H1 (cell line): ENCODE data around the gene PXN. TPM values are rescaled to one million over a fixed set of nuclear protein-coding genes. Genes with fewer than 3 reads are reported as not detected.

Experiments used
- CTCF ChIA-PET: fragments of 300-600 bp; sonication (Branson Sonifier 250); formaldehyde crosslinking; loops from one replicate; lab custom pipeline; 2021; ENCODE audit not compliant: partially characterized antibody; lab: Charles Lee
- POLR2A ChIA-PET: fragments of 300-600 bp; sonication (Branson Sonifier 250); formaldehyde crosslinking; loops from one replicate; lab custom pipeline; 2021; ENCODE audit warnings: inconsistent platforms; ENCODE audit not compliant: partially characterized antibody; lab: Charles Lee
- DNase-seq, 2 experiments: peaks; one replicate each; pipeline versions ENCODE4 v3.0.0 to v3.0.0-alpha.2; 2010 to 2022; ENCODE audit warnings: low spot score in 2 of 2, low read depth in 1 of 2, mixed read lengths in 1 of 2
- FAIRE-seq: peaks from 2 replicates; lab custom pipeline; 2011; peaks lifted over from hg19 to GRCh38; lab: Jason Lieb, UNC
- H2AFZ ChIP-seq: 2 replicates; pipeline ENCODE4 v1.8.1; 2012; ENCODE audit warnings: low read length, inconsistent platforms
- H2AK5ac ChIP-seq: 2 replicates; pipeline ENCODE4 v1.6.1; 2013; ENCODE audit warnings: low read depth, low read length
- H2BK120ac ChIP-seq: replicated peaks from 2 replicates; pipeline ENCODE3; 2013; ENCODE audit warnings: low read depth, low read length, inconsistent platforms
- H2BK12ac ChIP-seq: 2 replicates; pipeline ENCODE4 v1.6.1; 2013; ENCODE audit warnings: low read depth, low read length
- H2BK15ac ChIP-seq: 2 replicates; pipeline ENCODE4 v1.6.1; 2013; ENCODE audit warnings: low read length
- H2BK20ac ChIP-seq: 2 replicates; pipeline ENCODE4 v1.6.1; 2013; ENCODE audit warnings: low read length
- H2BK5ac ChIP-seq: 2 replicates; pipeline ENCODE4 v1.6.1; 2013; ENCODE audit warnings: low read depth, low read length
- H3K14ac ChIP-seq: 2 replicates; pipeline ENCODE4 v1.6.1; 2013; ENCODE audit warnings: inconsistent platforms; ENCODE audit not compliant: insufficient read length
- H3K18ac ChIP-seq: 2 replicates; pipeline ENCODE4 v1.6.1; 2013; ENCODE audit warnings: low read length; ENCODE audit errors: extremely low read depth
- H3K23ac ChIP-seq: 2 replicates; pipeline ENCODE4 v1.6.1; 2013; ENCODE audit warnings: inconsistent platforms; ENCODE audit not compliant: insufficient read length
- H3K23me2 ChIP-seq: 2 replicates; pipeline ENCODE4 v1.6.1; 2013; ENCODE audit warnings: low read depth, low read length
- H3K27ac ChIP-seq: 2 replicates; pipeline ENCODE4 v1.6.1; 2011; ENCODE audit warnings: low read depth, low read length, inconsistent platforms
- H3K27me3 ChIP-seq, 4 experiments: replicated peaks in 1 of 4; 1 replicate in 1 of 4; 2 replicates in 3 of 4; pipeline versions ENCODE4 v1.6.1 to v1.8.1; 2011 to 2013; ENCODE audit warnings: low read length in 3 of 4, mild to moderate bottlenecking in 3 of 4, inconsistent platforms in 2 of 4, mixed read lengths in 2 of 4, moderate library complexity in 1 of 4; ENCODE audit not compliant: control insufficient read depth in 3 of 4, insufficient read depth in 3 of 4; ENCODE audit errors: extremely low read depth in 1 of 4
- H3K36me3 ChIP-seq, 4 experiments: 2 replicates each; pipeline versions ENCODE4 v1.6.1 to v1.8.1; 2011 to 2013; ENCODE audit warnings: mild to moderate bottlenecking in 4 of 4, low read length in 3 of 4, moderate library complexity in 2 of 4, control low read depth in 1 of 4, inconsistent platforms in 1 of 4; ENCODE audit not compliant: insufficient read depth in 4 of 4, control insufficient read depth in 2 of 4
- H3K4ac ChIP-seq: replicated peaks from 2 replicates; pipeline ENCODE3; 2013; ENCODE audit warnings: low read length, low read depth, mixed read lengths, inconsistent platforms; ENCODE audit not compliant: insufficient read length
- H3K4me1 ChIP-seq, 4 experiments: replicated peaks in 1 of 4; 1 replicate in 1 of 4; 2 replicates in 3 of 4; pipeline versions ENCODE4 v1.6.1 to v1.8.1; 2011 to 2013; ENCODE audit warnings: low read length in 3 of 4, inconsistent platforms in 2 of 4, mixed read lengths in 1 of 4; ENCODE audit not compliant: insufficient read depth in 4 of 4, control insufficient read depth in 3 of 4
- H3K4me2 ChIP-seq, 2 experiments: 2 replicates each; pipeline versions ENCODE4 v1.6.1 to v1.8.1; 2011 to 2013; ENCODE audit warnings: low read depth in 2 of 2, low read length in 2 of 2, control low read depth in 1 of 2, inconsistent platforms in 1 of 2, mild to moderate bottlenecking in 1 of 2; ENCODE audit not compliant: insufficient read depth in 1 of 2
- H3K4me3 ChIP-seq, 4 experiments: fragments of 200-600, 300-600 bp in 1 of 4; sonication (generic), shearing (Covaris generic), sonication (Bioruptor Twin) in 1 of 4; 2 replicates each; pipeline versions ENCODE4 v1.5.1 to v1.8.1; 2011 to 2016; ENCODE audit warnings: low read length in 4 of 4, low read depth in 3 of 4, control low read depth in 2 of 4, inconsistent platforms in 2 of 4, mild to moderate bottlenecking in 2 of 4, mixed read lengths in 1 of 4, moderate library complexity in 1 of 4; ENCODE audit not compliant: insufficient read depth in 2 of 4; ENCODE audit errors: extremely low read depth in 1 of 4
- H3K56ac ChIP-seq: replicated peaks from 2 replicates; pipeline ENCODE3; 2013; ENCODE audit warnings: low read depth, mild to moderate bottlenecking, mixed read lengths, low read length, inconsistent platforms; ENCODE audit not compliant: insufficient read length
- H3K79me1 ChIP-seq: 2 replicates; pipeline ENCODE4 v1.6.1; 2013; ENCODE audit warnings: low read depth, low read length, control low read depth
- H3K79me2 ChIP-seq, 2 experiments: 2 replicates each; pipeline versions ENCODE4 v1.6.1 to v1.8.1; 2012 to 2013; ENCODE audit warnings: low read length in 2 of 2, mild to moderate bottlenecking in 2 of 2, inconsistent platforms in 1 of 2; ENCODE audit not compliant: insufficient read depth in 2 of 2, control insufficient read depth in 1 of 2
- H3K9ac ChIP-seq, 4 experiments: replicated peaks in 1 of 4; 1 replicate in 1 of 4; 2 replicates in 3 of 4; pipeline versions ENCODE4 v1.6.1 to v1.8.1; 2011 to 2013; ENCODE audit warnings: low read depth in 3 of 4, low read length in 3 of 4, control low read depth in 2 of 4, mild to moderate bottlenecking in 2 of 4, moderate library complexity in 2 of 4, inconsistent platforms in 1 of 4; ENCODE audit errors: extremely low read depth in 1 of 4
- H3K9me3 ChIP-seq, 2 experiments: 2 replicates each; pipeline versions ENCODE4 v1.6.1 to v1.8.1; 2012 to 2013; ENCODE audit warnings: mild to moderate bottlenecking in 2 of 2, moderate library complexity in 2 of 2, control low read depth in 1 of 2, inconsistent platforms in 1 of 2, low read depth in 1 of 2, low read length in 1 of 2, mixed read lengths in 1 of 2; ENCODE audit not compliant: insufficient read depth in 2 of 2
- H4K20me1 ChIP-seq, 2 experiments: replicated peaks in 1 of 2; 2 replicates each; pipeline versions ENCODE3 to v1.8.1; 2011 to 2013; ENCODE audit warnings: inconsistent platforms in 2 of 2, low read length in 2 of 2, mild to moderate bottlenecking in 1 of 2; ENCODE audit not compliant: insufficient read depth in 2 of 2, control insufficient read depth in 1 of 2
- H4K5ac ChIP-seq: 2 replicates; pipeline ENCODE4 v1.6.1; 2013; ENCODE audit warnings: low read length, low read depth, mixed read lengths, inconsistent platforms; ENCODE audit not compliant: insufficient read length
- H4K8ac ChIP-seq: 2 replicates; pipeline ENCODE4 v1.8.0; 2013; ENCODE audit warnings: mild to moderate bottlenecking, moderate library complexity, low read length, inconsistent platforms; ENCODE audit not compliant: insufficient read depth; ENCODE audit errors: extremely low read depth
- H4K91ac ChIP-seq: replicated peaks from 2 replicates; pipeline ENCODE3; 2013; ENCODE audit warnings: low read length, mixed read lengths, inconsistent platforms; ENCODE audit not compliant: insufficient read length
- CEBPB ChIP-seq: IDR thresholded peaks from 2 replicates; pipeline ENCODE4 v1.6.1; 2012; ENCODE audit warnings: low read depth, low read length
- CHD2 ChIP-seq: IDR thresholded peaks from 2 replicates; pipeline ENCODE4 v1.6.1; 2012; ENCODE audit warnings: low read length, improper control_type of control experiment
- CTBP2 ChIP-seq: IDR thresholded peaks from 2 replicates; pipeline ENCODE4 v1.7.0; 2011; ENCODE audit warnings: borderline replicate concordance, mild to moderate bottlenecking, moderate library complexity, mixed read lengths, low read length; ENCODE audit not compliant: insufficient read depth, insufficient read length
- FOSL1 ChIP-seq: IDR thresholded peaks from 2 replicates; pipeline ENCODE4 v1.6.1; 2011; ENCODE audit warnings: mild to moderate bottlenecking, low read depth, low read length, moderate library complexity; ENCODE audit not compliant: insufficient read depth
- GTF2F1 ChIP-seq: IDR thresholded peaks from 2 replicates; pipeline ENCODE4 v1.6.1; 2012; ENCODE audit warnings: low read depth, low read length, improper control_type of control experiment, borderline replicate concordance
- HDAC2 ChIP-seq, 2 experiments: fragments of 300-600 bp in 1 of 2; sonication (generic) in 1 of 2; IDR thresholded peaks; 2 replicates each; pipeline ENCODE4 v1.6.1; 2011 to 2012; ENCODE audit warnings: low read depth in 2 of 2, low read length in 2 of 2, mild to moderate bottlenecking in 2 of 2, moderate library complexity in 2 of 2, borderline replicate concordance in 1 of 2, inconsistent platforms in 1 of 2
- NRF1 ChIP-seq: IDR thresholded peaks from 2 replicates; pipeline ENCODE4 v1.6.1; 2011; ENCODE audit warnings: mild to moderate bottlenecking, low read depth, low read length, improper control_type of control experiment
- POU5F1 ChIP-seq: IDR thresholded peaks from 2 replicates; pipeline ENCODE4 v1.6.1; 2011; ENCODE audit warnings: low read depth, mild to moderate bottlenecking, low read length, moderate library complexity
- SIN3A ChIP-seq, 2 experiments: IDR thresholded peaks in 1 of 2; conservative IDR thresholded peaks in 1 of 2; 2 replicates each; pipeline ENCODE4 v1.6.1; 2011 to 2012; ENCODE audit warnings: low read length in 2 of 2, improper control_type of control experiment in 1 of 2, low read depth in 1 of 2, mild to moderate bottlenecking in 1 of 2
- SIRT6 ChIP-seq: IDR thresholded peaks from one replicate; pipeline ENCODE4 v1.7.1; 2012; ENCODE audit warnings: low read length, inconsistent platforms
- SIX5 ChIP-seq: IDR thresholded peaks from 2 replicates; pipeline ENCODE4 v1.6.1; 2011; ENCODE audit warnings: mild to moderate bottlenecking, low read depth, low read length
- SP4 ChIP-seq: IDR thresholded peaks from 2 replicates; pipeline ENCODE4 v1.6.1; 2012; ENCODE audit warnings: low read length, inconsistent platforms
- TAF7 ChIP-seq: optimal IDR thresholded peaks from 2 replicates; pipeline ENCODE3; 2011; ENCODE audit warnings: low read depth, mild to moderate bottlenecking, inconsistent platforms, low read length, moderate library complexity, borderline replicate concordance
- ZNF274 ChIP-seq: IDR thresholded peaks from 2 replicates; pipeline ENCODE4 v1.7.0; 2012; ENCODE audit warnings: low read length, borderline replicate concordance; ENCODE audit errors: extremely low read depth
- WGBS, 2 experiments: shearing (Covaris generic) in 1 of 2; methylation state at CpG; one replicate each; pipeline versions ENCODE4 v1.1.6 to v1.1.7; 2013 to 2015; ENCODE audit warnings: low lambda C conversion rate in 2 of 2, mixed read lengths in 2 of 2, inconsistent platforms in 1 of 2, low coverage in 1 of 2, missing lambda C conversion rate in 1 of 2; ENCODE audit not compliant: insufficient replicate concordance in 2 of 2, insufficient coverage in 1 of 2, insufficient read length in 1 of 2; ENCODE audit errors: extremely low coverage in 1 of 2, missing lambda C conversion rate in 1 of 2; 5-methylcytosine and 5-hydroxymethylcytosine counted together
- polyA plus RNA-seq, 7 experiments: library from polyadenylated mRNA; depleted of rRNA in 3 of 7; stranded (reverse) in 5 of 7; unstranded in 2 of 7; fragments of >200 nt in 5 of 7; fragments of 200-250 nt in 2 of 7; gene quantifications; 1 replicate in 5 of 7; 2 replicates in 1 of 7; 4 replicates in 1 of 7; pipeline versions ENCODE4 v1.2.1 to v1.2.3, GENCODE V29; 2011 to 2013; ENCODE audit warnings: missing spikeins in 2 of 7, mixed read lengths in 2 of 7
- total RNA-seq: library from RNA; stranded (reverse); fragmentation: NEBNext Ultra II Directional; extraction: Animal tissue kit (Norgen Biotek cat#: 25700); gene quantifications from 2 replicates; pipeline ENCODE4 v1.2.1, GENCODE V29; 2021

Gene PXN
- total and polyA plus RNA-seq, 2 of the 8 experiments (the other 6 are each of a cell fraction or from before 2014, with no cell fraction given) = 51.0 to 105 TPM

DNA sequence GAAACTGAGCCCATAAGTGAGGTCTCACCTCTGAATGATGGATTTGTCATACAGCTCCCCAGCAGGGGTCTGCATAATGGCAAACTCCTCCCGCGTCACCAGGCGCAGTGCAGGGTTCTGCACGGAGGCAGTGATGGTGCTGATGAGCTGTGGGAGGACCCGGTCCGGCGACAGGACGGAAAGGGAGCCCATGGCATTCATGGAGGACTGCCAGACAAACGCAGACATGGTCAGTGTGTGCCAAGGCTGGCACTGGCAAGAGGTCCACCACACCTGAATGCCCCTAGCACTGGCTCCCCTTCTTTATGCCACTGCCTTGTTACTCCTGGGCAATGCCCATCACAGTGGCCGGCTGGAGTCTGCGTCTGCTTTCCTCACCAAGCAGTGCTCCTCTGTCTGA is 103.7 kb downstream of the PXN start:
- H3K14ac ChIP-seq = no peak overlapping the region
- no peak overlapping the region for H2BK12ac ChIP-seq
- no peak for TF ChIP-seq ZNF274
- no peak for TF ChIP-seq CTBP2
- TF ChIP-seq CHD2 = no peak
- TF ChIP-seq SIRT6 = no peak
- no peak for TF ChIP-seq SIX5
- no peak for TF ChIP-seq HDAC2 (IDR thresholded peaks at IDR 0.05; ENCODE audit: borderline replicate concordance in 1 of 2, low read depth in 2 of 2, low read length in 2 of 2)
- TF ChIP-seq FOSL1 = no peak
- TF ChIP-seq TAF7 = no peak
- TF ChIP-seq GTF2F1 = no peak
- TF ChIP-seq NRF1 = no peak
- TF ChIP-seq POU5F1 = no peak
- no peak for TF ChIP-seq SP4
- TF ChIP-seq SIN3A (conservative IDR thresholded peaks at IDR 0.05 in 1 of 2, IDR thresholded peaks at IDR 0.05 in 1 of 2; ENCODE audit: low read depth in 1 of 2, low read length in 2 of 2) = no peak
- TF ChIP-seq CEBPB = no peak
- H2BK120ac ChIP-seq = no peak overlapping the region
- H3K23me2 ChIP-seq = no peaks in the 10 kb centered on the region
- H3K18ac ChIP-seq = no peak overlapping the region
- H3K56ac ChIP-seq = no peak overlapping the region
- no peak overlapping the region for H2AFZ ChIP-seq
- H3K4me1 ChIP-seq = no peaks in the 10 kb centered on the region
- DNase-seq (no peak), FAIRE-seq (no peak)
- H2AK5ac ChIP-seq = no peak overlapping the region
- no peak overlapping the region for H3K4me2 ChIP-seq
- H3K4ac ChIP-seq = no peak overlapping the region
- 90% methylated on average over 11 of the region's 11 CpGs; no CpG with 5 or more reads in 1 of the 2 experiments for WGBS, 2 experiments
- H3K27ac ChIP-seq = no peak overlapping the region
- no peak overlapping the region for H2BK15ac ChIP-seq
- H3K36me3 ChIP-seq = peaks cover 52 to 84% (median 68%) of the 10 kb centered on the region in 4 experiments
- CTCF ChIA-PET = interaction anchor here (0.6 to 1.4 kb wide), 4 partner anchors 11 to 75 kb away, joined by 3 to 5 read pairs (median 3); no protein-coding TSS in a partner anchor
- H4K8ac ChIP-seq = no peak overlapping the region
- no peak overlapping the region for H3K23ac ChIP-seq
- H3K79me2 ChIP-seq = no peaks in the 10 kb centered on the region
- H3K9me3 ChIP-seq = no peaks in the 10 kb centered on the region
- H2BK20ac ChIP-seq = no peak overlapping the region
- no peak overlapping the region for H2BK5ac ChIP-seq
- peaks cover 2% of the 10 kb centered on the region; the same call in 1 of the 2 replicates for H3K79me1 ChIP-seq
- no peak overlapping the region for H3K4me3 ChIP-seq
- H4K5ac ChIP-seq = no peak overlapping the region
- H4K91ac ChIP-seq = no peak overlapping the region
- no peaks in the 10 kb centered on the region for H3K27me3 ChIP-seq
- peaks cover 4 to 14% of the 10 kb centered on the region in 2 experiments for H4K20me1 ChIP-seq
- POLR2A ChIA-PET = interaction anchor here (1.0 to 11.2 kb wide), 11 partner anchors 8 to 45 kb away, joined by 3 to 82 read pairs (median 8); partner anchors contain the start of genes RAB35 and RPLP0
- no peak overlapping the region for H3K9ac ChIP-seq
